ENCODE measurements around the gene TAS1R1.

TAS1R1 gene

DNA sequence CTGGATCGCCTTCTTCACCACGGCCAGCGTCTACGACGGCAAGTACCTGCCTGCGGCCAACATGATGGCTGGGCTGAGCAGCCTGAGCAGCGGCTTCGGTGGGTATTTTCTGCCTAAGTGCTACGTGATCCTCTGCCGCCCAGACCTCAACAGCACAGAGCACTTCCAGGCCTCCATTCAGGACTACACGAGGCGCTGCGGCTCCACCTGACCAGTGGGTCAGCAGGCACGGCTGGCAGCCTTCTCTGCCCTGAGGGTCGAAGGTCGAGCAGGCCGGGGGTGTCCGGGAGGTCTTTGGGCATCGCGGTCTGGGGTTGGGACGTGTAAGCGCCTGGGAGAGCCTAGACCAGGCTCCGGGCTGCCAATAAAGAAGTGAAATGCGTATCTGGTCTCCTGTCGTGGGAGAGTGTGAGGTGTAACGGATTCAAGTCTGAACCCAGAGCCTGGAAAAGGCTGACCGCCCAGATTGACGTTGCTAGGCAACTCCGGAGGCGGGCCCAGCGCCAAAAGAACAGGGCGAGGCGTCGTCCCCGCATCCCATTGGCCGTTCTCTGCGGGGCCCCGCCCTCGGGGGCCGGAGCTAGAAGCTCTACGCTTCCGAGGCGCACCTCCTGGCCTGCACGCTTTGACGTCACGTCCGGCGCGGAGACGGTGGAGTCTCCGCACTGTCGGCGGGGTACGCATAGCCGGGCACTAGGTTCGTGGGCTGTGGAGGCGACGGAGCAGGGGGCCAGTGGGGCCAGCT is 24.4 kb downstream of the TAS1R1 start, which contains the start of gene ZBTB48:
TSS of gene ZBTB48 (plus strand) at position 621 of the 745 bp plus-strand sequence. CDS start 616 bp downstream, outside the sequence.
- H3K9ac ChIP-seq (ENCODE audit: low read length): peak within 1 kb of the TSS; percentile 84
- H3K9me3 ChIP-seq (ENCODE audit: control insufficient read depth, low read length): no peaks in the 10 kb centered on the region
- H3K4me3 ChIP-seq (ENCODE audit: low read length): peak within 1 kb of the TSS; percentile 89
- H3K36me3 ChIP-seq (ENCODE audit: control insufficient read depth, insufficient read depth, low read length): peaks cover 2% of the 10 kb centered on the region
- H3K27me3 ChIP-seq (ENCODE audit: control insufficient read depth, insufficient read depth, low read length): no peaks in the 10 kb centered on the region
- peaks cover 32% of the 10 kb centered on the region for H3K4me1 ChIP-seq (ENCODE audit: control insufficient read depth, insufficient read depth, low read length)

DNA sequence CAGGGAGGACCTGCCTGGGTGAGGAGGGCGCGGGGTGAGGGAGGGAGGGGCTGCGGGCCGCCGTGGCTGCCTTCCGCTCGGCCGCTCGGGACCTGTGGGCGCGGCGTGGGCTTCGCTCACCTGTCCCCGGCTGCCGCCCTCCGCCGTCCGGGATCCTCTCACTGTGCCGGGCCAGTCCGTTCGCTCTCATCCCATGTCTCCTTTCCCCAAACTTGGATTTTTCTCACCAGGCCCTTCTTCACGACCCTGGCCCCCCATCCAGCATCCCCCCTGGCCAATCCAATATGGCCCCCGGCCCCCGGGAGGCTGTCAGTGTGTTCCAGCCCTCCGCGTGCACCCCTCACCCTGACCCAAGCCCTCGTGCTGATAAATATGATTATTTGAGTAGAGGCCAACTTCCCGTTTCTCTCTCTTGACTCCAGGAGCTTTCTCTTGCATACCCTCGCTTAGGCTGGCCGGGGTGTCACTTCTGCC is 25.0 kb downstream of the TAS1R1 start:
- H3K9ac ChIP-seq (ENCODE audit: low read length): peak overlapping the region; percentile 84
- peaks cover 4% of the 10 kb centered on the region for H3K36me3 ChIP-seq (ENCODE audit: control insufficient read depth, insufficient read depth, low read length)
- peaks cover 32% of the 10 kb centered on the region for H3K4me1 ChIP-seq (ENCODE audit: control insufficient read depth, insufficient read depth, low read length)
- H3K9me3 ChIP-seq (ENCODE audit: control insufficient read depth, low read length): no peaks in the 10 kb centered on the region
- H3K27me3 ChIP-seq (ENCODE audit: control insufficient read depth, insufficient read depth, low read length): no peaks in the 10 kb centered on the region
- peak overlapping the region; percentile 89 for H3K4me3 ChIP-seq (ENCODE audit: low read length)

GRCh38 chr1:6580593-6581409 is 25.7 kb downstream of the TAS1R1 start:
- no peaks in the 10 kb centered on the region for H3K27me3 ChIP-seq (ENCODE audit: control insufficient read depth, insufficient read depth, low read length)
- H3K4me3 ChIP-seq (ENCODE audit: low read length): peak overlapping the region; percentile 89
- peak overlapping the region; percentile 84 for H3K9ac ChIP-seq (ENCODE audit: low read length)
- H3K4me1 ChIP-seq (ENCODE audit: control insufficient read depth, insufficient read depth, low read length): peaks cover 32% of the 10 kb centered on the region
- no peaks in the 10 kb centered on the region for H3K9me3 ChIP-seq (ENCODE audit: control insufficient read depth, low read length)
- peaks cover 4% of the 10 kb centered on the region for H3K36me3 ChIP-seq (ENCODE audit: control insufficient read depth, insufficient read depth, low read length)

- H3K4me3 ChIP-seq (ENCODE audit: low read length): peak overlapping the region; percentile 27
- H3K36me3 ChIP-seq (ENCODE audit: control insufficient read depth, insufficient read depth, low read length): peaks cover 4% of the 10 kb centered on the region
- H3K9ac ChIP-seq (ENCODE audit: low read length): peak overlapping the region; percentile 46
- H3K27me3 ChIP-seq (ENCODE audit: control insufficient read depth, insufficient read depth, low read length): no peaks in the 10 kb centered on the region
- H3K9me3 ChIP-seq (ENCODE audit: control insufficient read depth, low read length): no peaks in the 10 kb centered on the region
- H3K4me1 ChIP-seq (ENCODE audit: control insufficient read depth, insufficient read depth, low read length): peaks cover 32% of the 10 kb centered on the region
Observed at GRCh38 chr1:6581561-6582305, 26.6 kb downstream of the TAS1R1 start.

DNA sequence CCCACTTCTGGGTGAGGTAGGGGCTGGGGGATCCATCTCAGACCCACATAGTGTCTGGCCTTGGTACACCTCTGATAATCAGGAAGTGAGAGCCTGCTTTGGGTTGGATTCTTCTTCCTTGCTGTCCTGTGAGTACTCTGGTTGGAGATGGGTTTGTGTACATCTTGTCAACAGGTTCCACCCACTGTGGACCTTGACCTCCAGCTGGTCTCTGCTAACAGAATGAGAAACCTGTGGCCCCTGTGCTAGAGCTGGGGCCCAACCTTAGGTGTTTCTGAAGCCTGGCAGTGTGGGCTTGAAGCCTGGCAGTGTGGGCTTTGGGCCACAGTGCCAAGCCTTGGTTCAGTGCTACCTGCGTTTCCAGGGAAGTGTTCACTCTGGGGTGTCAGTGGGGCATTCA is 27.3 kb downstream of the TAS1R1 start:
- Histone ChIP-seq H3K27me3 (ENCODE audit: control insufficient read depth, insufficient read depth, low read length) (no peaks in the 10 kb centered on the region), H3K9ac (ENCODE audit: low read length) (peak overlapping the region; percentile 46), H3K4me3 (ENCODE audit: low read length) (peak overlapping the region; percentile 27), H3K9me3 (ENCODE audit: control insufficient read depth, low read length) (no peaks in the 10 kb centered on the region), H3K4me1 (ENCODE audit: control insufficient read depth, insufficient read depth, low read length) (peaks cover 37% of the 10 kb centered on the region), H3K36me3 (ENCODE audit: control insufficient read depth, insufficient read depth, low read length) (peaks cover 4% of the 10 kb centered on the region)

DNA sequence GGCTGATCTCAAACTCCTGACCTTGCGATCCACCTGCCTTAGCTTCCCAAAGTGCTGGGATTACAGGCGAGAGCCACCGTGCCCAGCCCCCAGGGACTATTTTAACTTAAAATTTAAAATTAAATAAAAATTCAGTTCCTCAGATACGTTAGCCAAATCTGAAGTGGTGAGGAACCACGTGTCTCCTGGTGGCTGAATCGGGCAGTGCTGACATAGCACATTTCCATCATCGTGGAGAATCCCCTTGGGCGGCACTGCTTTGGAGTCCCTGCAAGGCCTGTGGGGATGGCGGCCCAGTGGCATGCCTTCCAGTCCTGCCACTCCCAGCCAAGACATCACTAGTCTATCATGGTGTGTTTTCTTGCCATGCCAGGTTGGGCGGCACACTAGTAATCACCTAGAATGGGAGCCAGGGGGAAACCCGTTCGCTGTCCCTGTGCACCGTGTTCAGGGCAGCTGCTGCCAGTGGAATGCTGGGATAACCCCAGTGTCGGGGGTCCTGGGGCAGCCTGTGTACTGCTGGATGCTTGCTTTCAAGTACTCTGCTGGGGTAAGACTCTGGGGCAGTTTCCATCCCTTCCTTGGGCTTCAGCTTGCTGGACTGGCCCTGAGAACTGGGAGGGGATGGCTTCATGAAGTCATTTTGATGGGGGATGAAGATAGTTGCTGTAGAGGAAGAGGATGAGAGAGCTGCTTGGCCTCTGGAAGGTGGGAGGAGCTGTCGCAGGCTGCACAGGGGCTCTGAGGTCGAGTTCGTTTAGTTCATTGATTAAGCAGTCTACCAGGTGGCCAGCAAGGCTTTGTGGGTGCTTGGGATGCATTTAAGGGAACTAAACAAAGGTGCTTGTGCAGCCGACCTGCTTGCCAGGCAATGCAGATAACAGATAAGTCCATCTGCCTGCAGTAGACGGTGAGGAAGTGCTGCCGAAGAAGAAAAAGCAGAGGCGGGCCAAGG is 29.3 kb downstream of the TAS1R1 start:
- no peak overlapping the region for H3K9ac ChIP-seq (ENCODE audit: low read length)
- no peaks in the 10 kb centered on the region for H3K27me3 ChIP-seq (ENCODE audit: control insufficient read depth, insufficient read depth, low read length)
- H3K9me3 ChIP-seq (ENCODE audit: control insufficient read depth, low read length): no peaks in the 10 kb centered on the region
- H3K4me3 ChIP-seq (ENCODE audit: low read length): no peak overlapping the region
- H3K36me3 ChIP-seq (ENCODE audit: control insufficient read depth, insufficient read depth, low read length): peaks cover 8% of the 10 kb centered on the region
- peaks cover 47% of the 10 kb centered on the region for H3K4me1 ChIP-seq (ENCODE audit: control insufficient read depth, insufficient read depth, low read length)

DNA sequence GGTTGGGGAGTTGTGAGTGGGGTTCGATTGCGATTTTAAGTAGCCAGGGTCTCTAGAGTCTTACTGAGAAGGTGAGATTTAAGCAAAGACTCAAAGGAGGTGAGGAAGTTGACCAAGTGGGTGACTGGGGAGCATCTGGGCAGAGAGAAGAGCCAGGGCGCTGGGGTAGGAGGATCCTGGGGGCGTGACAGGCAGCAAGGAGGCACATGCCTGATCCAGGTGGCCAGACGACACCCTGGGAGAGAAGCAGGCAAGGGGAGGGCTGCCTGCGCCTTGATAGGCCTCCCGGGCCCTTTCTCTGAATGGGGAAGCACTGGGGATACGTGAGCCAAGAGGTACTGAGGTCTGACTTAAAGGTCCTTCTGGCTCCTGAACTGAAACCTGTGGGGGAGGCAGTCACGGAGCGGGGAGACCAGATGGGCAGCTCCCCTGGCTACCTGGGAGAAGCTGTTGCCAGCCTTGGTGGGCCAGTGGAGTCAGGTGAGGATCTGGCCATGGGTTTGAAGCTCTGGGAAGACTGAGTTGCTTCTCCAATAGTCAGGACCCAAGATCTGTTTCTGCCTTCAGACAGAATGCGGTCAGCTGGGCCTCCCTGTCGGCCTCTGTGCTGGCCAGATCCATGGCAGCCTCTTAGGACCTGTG is 30.1 kb downstream of the TAS1R1 start:
- Histone ChIP-seq H3K27me3 (ENCODE audit: control insufficient read depth, insufficient read depth, low read length) (no peaks in the 10 kb centered on the region), H3K4me1 (ENCODE audit: control insufficient read depth, insufficient read depth, low read length) (peaks cover 43% of the 10 kb centered on the region), H3K36me3 (ENCODE audit: control insufficient read depth, insufficient read depth, low read length) (peaks cover 11% of the 10 kb centered on the region), H3K4me3 (ENCODE audit: low read length) (no peak overlapping the region), H3K9me3 (ENCODE audit: control insufficient read depth, low read length) (no peaks in the 10 kb centered on the region), H3K9ac (ENCODE audit: low read length) (no peak overlapping the region)

GRCh38 chr1:6585841-6586240 is 30.7 kb downstream of the TAS1R1 start:
- Histone ChIP-seq H3K27me3 (ENCODE audit: control insufficient read depth, insufficient read depth, low read length) (no peaks in the 10 kb centered on the region), H3K4me3 (ENCODE audit: low read length) (no peak overlapping the region), H3K9ac (ENCODE audit: low read length) (no peak overlapping the region), H3K36me3 (ENCODE audit: control insufficient read depth, insufficient read depth, low read length) (peaks cover 11% of the 10 kb centered on the region), H3K9me3 (ENCODE audit: control insufficient read depth, low read length) (no peaks in the 10 kb centered on the region), H3K4me1 (ENCODE audit: control insufficient read depth, insufficient read depth, low read length) (peaks cover 38% of the 10 kb centered on the region)

DNA sequence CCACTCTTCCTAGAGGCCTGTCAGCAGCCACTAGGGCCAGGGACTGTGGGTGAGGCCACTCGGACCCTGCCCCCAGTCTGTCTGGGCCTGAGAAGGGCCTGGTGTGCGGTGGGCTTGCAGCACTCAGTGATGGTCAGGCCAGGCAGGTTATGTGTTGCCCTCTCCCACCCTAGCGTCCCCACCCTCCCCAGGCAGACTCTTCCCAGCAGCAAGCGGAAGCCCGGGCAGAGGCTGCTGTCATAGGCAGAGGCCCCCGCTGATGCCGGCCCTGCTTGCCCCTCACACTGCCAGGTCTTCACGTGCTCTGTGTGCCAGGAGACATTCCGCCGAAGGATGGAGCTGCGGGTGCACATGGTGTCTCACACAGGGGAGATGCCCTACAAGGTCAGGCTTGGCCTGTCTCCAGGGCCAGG is 31.3 kb downstream of the TAS1R1 start:
- Histone ChIP-seq H3K4me1 (ENCODE audit: control insufficient read depth, insufficient read depth, low read length) (peaks cover 32% of the 10 kb centered on the region), H3K9me3 (ENCODE audit: control insufficient read depth, low read length) (no peaks in the 10 kb centered on the region), H3K27me3 (ENCODE audit: control insufficient read depth, insufficient read depth, low read length) (no peaks in the 10 kb centered on the region), H3K9ac (ENCODE audit: low read length) (no peak overlapping the region), H3K4me3 (ENCODE audit: low read length) (no peak overlapping the region), H3K36me3 (ENCODE audit: control insufficient read depth, insufficient read depth, low read length) (peaks cover 11% of the 10 kb centered on the region)

GRCh38 chr1:6587261-6588005 is 32.3 kb downstream of the TAS1R1 start:
- H3K9me3 ChIP-seq (ENCODE audit: control insufficient read depth, low read length): no peaks in the 10 kb centered on the region
- H3K36me3 ChIP-seq (ENCODE audit: control insufficient read depth, insufficient read depth, low read length): peaks cover 11% of the 10 kb centered on the region
- H3K9ac ChIP-seq (ENCODE audit: low read length): no peak overlapping the region
- H3K27me3 ChIP-seq (ENCODE audit: control insufficient read depth, insufficient read depth, low read length): no peaks in the 10 kb centered on the region
- peaks cover 22% of the 10 kb centered on the region for H3K4me1 ChIP-seq (ENCODE audit: control insufficient read depth, insufficient read depth, low read length)
- H3K4me3 ChIP-seq (ENCODE audit: low read length): no peak overlapping the region

Data from mucosa of stomach (tissue), 1 donor.